HepG2 (cell line): ENCODE measurements around the gene PFKL. TPM values are rescaled to one million over a fixed set of nuclear protein-coding genes. Genes with fewer than 3 reads are reported as not detected.
A peak's percentile ranks its signal among the peaks of the same experiment; 100 is the strongest.

ENCODE experiments used
- ATF7-NPFF ChIP-seq: sonication (generic); formaldehyde crosslinking; IDR thresholded peaks from 2 replicates; pipeline ENCODE4 v1.8.1; 2023; ENCODE audit warnings: mild to moderate bottlenecking, low read depth, missing genetic modification reagents, moderate library complexity
- BHLHE40 ChIP-seq: IDR thresholded peaks from 2 replicates; pipeline ENCODE4 v1.6.1; 2011; ENCODE audit warnings: low read length, improper control_type of control experiment
- ESRRA ChIP-seq: sonication (generic); formaldehyde crosslinking; IDR thresholded peaks from 2 replicates; pipeline ENCODE4 v1.5.1; 2020; ENCODE audit warnings: mild to moderate bottlenecking, low read depth, missing genetic modification reagents
- FIP1L1 ChIP-seq: fragments of 200-400 bp; formaldehyde crosslinking; IDR thresholded peaks from 2 replicates; pipeline ENCODE4 v1.6.1; 2018; ENCODE audit warnings: low read depth, mild to moderate bottlenecking, low read length, moderate library complexity, borderline replicate concordance; ENCODE audit not compliant: insufficient read depth
- HNF4G ChIP-seq, 2 experiments: sonication (generic) in 1 of 2; formaldehyde crosslinking in 1 of 2; IDR thresholded peaks; 2 replicates each; pipeline versions ENCODE4 v1.4.0 to v1.6.1; 2011 to 2020; ENCODE audit warnings: borderline replicate concordance in 2 of 2, low read depth in 2 of 2, mild to moderate bottlenecking in 2 of 2, low read length in 1 of 2, missing genetic modification reagents in 1 of 2, moderate library complexity in 1 of 2
- IRF2 ChIP-seq: IDR thresholded peaks from 2 replicates; pipeline ENCODE4 v1.6.1; 2018; ENCODE audit warnings: missing genetic modification reagents, missing compliant biosample characterization
- MLXIP ChIP-seq: sonication (generic); formaldehyde crosslinking; IDR thresholded peaks from 2 replicates; pipeline ENCODE4 v1.9.0; 2021; ENCODE audit warnings: missing genetic modification reagents, borderline replicate concordance
- NCOR1 ChIP-seq: fragments of 200-600 bp; sonication (generic); IDR thresholded peaks from 2 replicates; pipeline ENCODE4 v1.7.0; 2017; ENCODE audit warnings: antibody characterized with exemption, low read length, borderline replicate concordance
- NR2F6 ChIP-seq, 2 experiments: IDR thresholded peaks; 2 replicates each; pipeline ENCODE4 v1.6.1; 2016; ENCODE audit warnings: antibody characterized with exemption in 1 of 2, mild to moderate bottlenecking in 1 of 2
- PAWR ChIP-seq: sonication (generic); formaldehyde crosslinking; IDR thresholded peaks from 2 replicates; pipeline ENCODE4 v1.4.0; 2020; ENCODE audit warnings: missing genetic modification reagents, mild to moderate bottlenecking, borderline replicate concordance
- SAP130 ChIP-seq: IDR thresholded peaks from 2 replicates; pipeline ENCODE4 v1.6.1; 2016; ENCODE audit warnings: low read depth
- TCF7 ChIP-seq: sonication (generic); IDR thresholded peaks from 2 replicates; pipeline ENCODE4 v1.6.1; 2016; ENCODE audit warnings: antibody characterized with exemption, low read depth
- TGIF2 ChIP-seq: IDR thresholded peaks from 2 replicates; pipeline ENCODE4 v1.6.1; 2016; ENCODE audit warnings: control low read depth, missing compliant biosample characterization
- ZMYM3 ChIP-seq: sonication (generic); formaldehyde crosslinking; IDR thresholded peaks from 2 replicates; pipeline ENCODE4 v1.5.1; 2020; ENCODE audit warnings: mild to moderate bottlenecking, missing genetic modification reagents
- ZNF263 ChIP-seq: sonication (generic); formaldehyde crosslinking; IDR thresholded peaks from 2 replicates; pipeline ENCODE4 v1.4.0; 2020; ENCODE audit warnings: missing genetic modification reagents
- ZNF589 ChIP-seq: sonication (generic); formaldehyde crosslinking; conservative IDR thresholded peaks from 2 replicates; pipeline ENCODE4 v1.8.0; 2022; ENCODE audit warnings: mild to moderate bottlenecking, moderate library complexity, missing genetic modification reagents
- ZNF7 ChIP-seq: IDR thresholded peaks from 2 replicates; pipeline ENCODE4 v1.6.1; 2016; ENCODE audit warnings: missing biosample characterization, missing genetic modification reagents
- polyA plus RNA-seq, 8 experiments: library from polyadenylated mRNA; depleted of rRNA in 3 of 8; stranded (reverse) in 7 of 8; unstranded in 1 of 8; fragments of >200 nt; fragmentation: Illumina TruSeq in 4 of 8; extraction: Trizol in 4 of 8; gene quantifications; 2 replicates each; pipeline versions ENCODE4 v1.2.1 to v1.2.3, GENCODE V29; 2011 to 2016; ENCODE audit warnings: low read depth in 4 of 8, missing spikeins in 1 of 8, mixed read lengths in 1 of 8; ENCODE audit not compliant: insufficient read depth in 1 of 8
- total RNA-seq, 5 experiments: library from RNA; depleted of rRNA; stranded (reverse); fragments of >200 nt; fragmentation: Illumina TruSeq; extraction: Trizol; gene quantifications; 2 replicates each; pipeline ENCODE4 v1.2.3, GENCODE V29; 2016; ENCODE audit warnings: low read depth in 1 of 5

Gene PFKL
- total and polyA plus RNA-seq, 2 of the 13 experiments (the other 11 are each of a cell fraction or from before 2014, with no cell fraction given): 92.8 to 106 TPM

DNA sequence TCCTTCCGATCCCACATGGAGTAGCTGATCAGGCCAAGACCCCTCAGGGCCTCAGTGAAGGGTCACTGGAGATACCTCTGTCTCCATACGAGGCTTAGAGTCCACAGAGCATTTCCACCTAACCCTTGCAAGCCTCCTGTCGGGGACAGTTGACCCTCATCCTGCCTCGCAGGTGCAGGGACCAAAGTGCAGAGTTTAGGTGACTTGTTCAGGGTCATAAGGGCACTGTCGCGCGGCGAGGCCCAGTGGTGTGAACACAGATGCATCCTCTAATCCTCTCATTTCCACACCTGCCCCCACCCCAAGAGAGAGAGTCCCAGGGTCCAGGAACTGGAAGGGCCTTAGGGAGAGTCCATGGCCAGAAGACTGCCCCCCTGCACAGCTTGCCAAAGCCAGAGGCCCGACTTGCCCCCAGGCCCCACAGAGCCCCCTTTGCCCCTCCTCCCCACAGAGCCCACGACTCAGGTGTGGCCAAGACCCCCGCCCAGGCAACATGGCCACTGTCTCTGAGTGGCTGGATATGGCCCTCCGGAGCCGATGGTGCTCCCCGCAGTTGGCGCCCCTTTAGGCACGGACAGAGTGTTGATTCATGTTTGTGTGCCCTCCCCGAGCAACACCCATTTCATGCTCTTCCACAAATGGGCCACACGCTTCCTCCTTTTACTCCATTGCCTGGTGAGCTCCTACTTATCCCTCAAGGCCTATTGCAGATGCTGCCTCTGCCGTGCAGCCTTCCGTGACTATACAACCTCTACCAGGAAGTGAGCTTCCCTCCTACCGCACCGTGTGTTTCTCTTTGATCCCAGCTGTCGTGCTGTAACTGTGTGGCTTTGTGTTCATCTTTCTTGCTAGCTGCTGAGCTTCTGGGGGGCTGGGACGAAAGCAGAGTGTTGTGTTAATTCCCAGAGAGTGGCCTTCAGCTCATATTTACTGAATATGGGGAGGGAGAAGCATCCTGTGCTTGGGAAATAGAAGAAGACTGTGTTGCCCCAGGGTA is 55.2 kb downstream of the PFKL start (continued):
- TF ChIP-seq SAP130 (CRISPR knock-in tag) (peak; percentile 54; the same call in 1 of the 2 replicates), NR2F6 (IDR thresholded peaks at IDR 0.05) (peak; percentile 66), NR2F6 (CRISPR knock-in tag; IDR thresholded peaks at IDR 0.05) (peak; percentile 73), ZNF7 (CRISPR knock-in tag) (no peak), ZNF589 (CRISPR knock-in tag) (no peak), ATF7-NPFF (CRISPR knock-in tag) (no peak), ESRRA (peak; percentile 58; the same call in 1 of the 2 replicates), IRF2 (no peak), MLXIP (CRISPR knock-in tag) (no peak), ZNF263 (CRISPR knock-in tag) (peak; percentile 47; the same call in 1 of the 2 replicates), ZMYM3 (0 out of 2 replicates have a peak, but pooled peaks have one; percentile 28), HNF4G (IDR thresholded peaks at IDR 0.05; ENCODE audit: borderline replicate concordance, low read depth, low read length) (peak; percentile 58; the same call in 1 of the 2 replicates), HNF4G (CRISPR knock-in tag; IDR thresholded peaks at IDR 0.05; ENCODE audit: borderline replicate concordance, low read depth) (no peak), BHLHE40 (peak; percentile 23; the same call in 1 of the 2 replicates), PAWR (no peak), TCF7 (peak; percentile 47; the same call in 1 of the 2 replicates), NCOR1 (peak; percentile 46; the same call in 1 of the 2 replicates), TGIF2 (CRISPR knock-in tag) (0 out of 2 replicates have a peak, but pooled peaks have one; percentile 25), FIP1L1 (no peak)
